GM20431 (cell line): ENCODE data around the gene DSG4.

Experiments used
- in situ Hi-C: fragments of 300-500 bp; cut with MseI, MboI; formaldehyde crosslinking; loops from one replicate; pipeline ENCODE4 v1.15.0; 2020; ENCODE audit warnings: low sequenced_read_pairs; ENCODE audit not compliant: unreplicated experiment

The DSG4 gene

GRCh38 chr18:31407649-31408048, 31.1 kb downstream of the DSG4 start:
- in situ Hi-C loops: no loop called here

GRCh38 chr18:31409276-31409675, 32.7 kb downstream of the DSG4 start:
- in situ Hi-C loops: no loop called here

GRCh38 chr18:31410716-31411483, 34.3 kb downstream of the DSG4 start:
- in situ Hi-C loops: no loop called here

- in situ Hi-C loops: no loop called here
Observed at GRCh38 chr18:31413137-31413536, 36.6 kb downstream of the DSG4 start.

DNA sequence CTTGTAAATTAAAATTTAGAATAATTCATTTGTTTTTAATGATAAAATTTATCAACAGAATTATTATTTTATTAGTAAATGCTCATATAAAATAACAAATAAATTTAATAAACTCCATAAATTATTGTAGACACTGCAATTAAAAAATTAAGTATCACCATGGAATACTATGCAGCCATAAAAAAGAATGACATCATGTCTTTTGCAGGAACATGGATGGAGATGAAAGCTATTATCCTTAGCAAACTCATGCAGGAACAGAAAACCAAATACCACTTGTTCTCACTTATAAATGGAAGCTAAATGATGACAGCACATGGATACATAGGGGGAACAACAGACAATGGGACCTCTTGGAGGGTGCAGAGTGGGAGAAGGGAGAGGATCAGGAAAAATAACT, 41.3 kb downstream of the DSG4 start:
- in situ Hi-C loops: no loop called here

DNA sequence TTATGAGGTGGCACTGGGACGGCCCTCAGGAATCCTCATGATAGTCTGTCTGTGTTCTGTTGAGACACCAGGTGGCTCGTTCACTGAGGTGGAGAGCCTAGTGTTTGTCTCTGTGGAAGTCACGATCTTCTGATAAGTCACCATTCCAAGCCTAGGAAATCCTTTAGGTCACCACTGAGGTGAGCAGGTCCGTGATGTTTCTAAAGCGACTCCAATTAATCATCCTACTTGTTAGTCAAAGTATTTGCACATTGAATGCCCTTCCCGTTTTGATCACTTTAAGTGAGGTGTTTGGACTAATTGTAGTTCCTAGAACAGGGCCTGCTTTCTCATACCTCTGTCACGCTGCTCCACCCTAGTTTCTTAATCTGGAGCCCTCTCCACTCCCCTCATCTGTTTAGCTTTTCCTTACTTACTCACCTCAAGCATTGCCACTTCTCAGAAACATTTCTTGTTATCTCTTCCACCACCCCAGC, 42.9 kb downstream of the DSG4 start:
- in situ Hi-C loops: no loop called here

DNA sequence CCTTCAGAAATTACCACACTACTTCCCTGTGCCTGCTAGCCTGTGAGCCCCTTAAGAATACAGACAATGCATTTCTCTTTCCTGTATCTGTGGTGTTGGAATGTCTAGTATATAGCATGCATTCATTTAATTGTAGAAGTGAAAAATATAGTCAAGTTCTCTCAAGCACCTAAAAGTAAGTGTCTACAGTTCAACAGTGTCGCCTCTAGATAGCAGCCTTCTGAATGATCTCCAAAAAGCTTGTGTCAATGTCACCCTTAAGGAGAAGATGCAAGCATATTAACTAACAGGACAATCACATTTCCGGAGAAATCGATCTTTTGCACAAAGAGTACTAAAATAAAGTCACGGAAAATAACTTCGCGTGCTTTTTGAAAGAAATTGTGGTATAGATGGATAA, 43.5 kb downstream of the DSG4 start:
- in situ Hi-C loops: no loop called here

GRCh38 chr18:31420524-31420923, 43.9 kb downstream of the DSG4 start:
- in situ Hi-C loops: no loop called here

DNA sequence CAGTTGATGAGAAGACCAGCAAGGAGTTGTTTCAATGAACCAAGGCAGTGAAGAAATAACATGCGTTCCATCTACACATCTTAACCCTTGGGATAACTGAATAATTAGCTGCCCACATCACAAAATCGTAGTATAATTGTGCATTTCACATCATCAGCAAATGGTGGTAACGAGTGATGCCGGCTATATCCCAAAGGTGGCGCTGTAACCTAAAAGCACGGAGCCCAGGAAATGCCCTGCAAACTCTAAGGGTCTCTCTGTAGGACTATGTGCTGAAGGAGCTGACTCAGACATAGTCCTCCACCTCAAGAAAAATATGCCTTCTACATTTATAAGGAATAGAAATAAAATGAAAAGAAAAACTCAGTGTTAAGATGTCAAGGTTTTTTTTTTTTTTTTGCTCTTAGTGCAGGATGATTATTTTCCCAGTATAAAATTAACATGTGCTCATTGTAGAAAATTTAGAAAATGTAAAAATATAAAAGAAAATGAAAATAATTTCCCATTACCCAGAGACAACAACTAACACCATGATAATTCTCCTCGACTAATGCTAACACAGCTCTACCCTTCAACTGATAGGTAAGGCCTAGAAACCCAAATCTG, 47.9 kb downstream of the DSG4 start:
- in situ Hi-C loops: no loop called here

DNA sequence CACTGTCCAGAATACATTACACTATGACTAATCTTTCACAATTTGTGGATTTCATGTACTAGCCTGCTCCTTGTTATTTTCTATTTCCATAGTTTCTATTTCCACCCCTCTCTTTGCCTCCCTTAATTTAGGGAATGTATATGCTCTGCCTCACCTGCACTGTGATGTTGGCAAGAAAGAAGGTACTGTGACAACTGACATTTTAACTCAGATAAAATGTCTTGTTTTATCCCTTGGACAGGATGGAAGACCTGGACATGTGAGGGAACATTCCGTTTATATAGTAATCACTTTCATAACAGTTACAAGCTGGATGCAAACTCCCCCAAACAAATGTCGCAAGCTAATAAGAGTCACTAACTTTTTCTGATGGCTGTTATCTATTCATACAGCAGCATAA, 49.4 kb downstream of the DSG4 start:
- in situ Hi-C loops: no loop called here

DNA sequence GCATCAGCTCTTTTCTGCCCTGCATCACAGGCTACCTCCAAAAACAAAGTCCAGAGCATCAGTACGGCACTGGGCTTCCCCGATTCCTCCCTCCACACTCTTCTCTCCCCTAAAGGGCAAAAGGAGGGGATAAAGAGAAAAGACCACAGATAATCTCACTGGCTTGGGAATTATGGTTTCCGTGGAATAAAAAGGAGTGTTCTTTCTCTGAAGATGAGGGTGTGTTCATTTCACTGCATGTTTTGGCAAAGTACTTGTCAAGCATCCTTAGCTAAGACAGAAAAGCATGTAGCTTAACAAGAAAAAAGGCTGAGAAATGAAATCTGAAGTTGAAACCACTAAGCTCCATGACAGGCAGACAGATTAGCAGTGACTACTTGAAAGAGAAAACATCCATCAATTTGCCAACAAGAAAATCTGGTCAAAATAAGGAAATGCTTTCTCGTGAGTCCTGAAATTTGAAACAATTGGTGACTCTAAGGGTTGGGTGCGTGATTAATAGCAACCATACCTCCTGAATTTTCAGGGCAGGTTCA, 50.4 kb downstream of the DSG4 start:
- in situ Hi-C loops: no loop called here

- in situ Hi-C loops: no loop called here
Observed at GRCh38 chr18:31428211-31428610, 51.6 kb downstream of the DSG4 start.

- in situ Hi-C loops: no loop called here
Observed at GRCh38 chr18:31429623-31430022, 53.0 kb downstream of the DSG4 start.

GRCh38 chr18:31430072-31430471, 53.5 kb downstream of the DSG4 start:
- in situ Hi-C loops: no loop called here

- in situ Hi-C loops: no loop called here
Observed at GRCh38 chr18:31430554-31430953, 54.0 kb downstream of the DSG4 start.

DNA sequence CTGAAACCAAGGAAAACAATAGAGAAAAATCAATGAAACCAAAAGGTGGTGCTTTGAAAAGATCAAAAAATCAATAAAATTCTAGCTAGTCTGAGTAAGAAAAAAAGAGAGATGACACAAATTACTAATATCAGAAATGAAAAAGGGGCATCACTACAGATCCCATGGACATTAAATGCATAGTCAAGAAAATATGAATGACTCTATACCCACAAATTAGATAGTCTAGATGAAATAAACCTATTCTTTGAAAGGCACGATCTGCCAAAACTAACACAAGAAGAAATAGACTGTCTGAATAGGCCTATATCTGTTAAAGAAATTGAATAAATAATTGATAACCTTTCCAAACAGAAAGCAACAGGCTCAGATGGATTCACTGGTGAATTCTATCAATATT, 55.7 kb downstream of the DSG4 start:
- in situ Hi-C loops: no loop called here

GRCh38 chr18:31436825-31437224, 60.2 kb downstream of the DSG4 start:
- in situ Hi-C loops: no loop called here

DNA sequence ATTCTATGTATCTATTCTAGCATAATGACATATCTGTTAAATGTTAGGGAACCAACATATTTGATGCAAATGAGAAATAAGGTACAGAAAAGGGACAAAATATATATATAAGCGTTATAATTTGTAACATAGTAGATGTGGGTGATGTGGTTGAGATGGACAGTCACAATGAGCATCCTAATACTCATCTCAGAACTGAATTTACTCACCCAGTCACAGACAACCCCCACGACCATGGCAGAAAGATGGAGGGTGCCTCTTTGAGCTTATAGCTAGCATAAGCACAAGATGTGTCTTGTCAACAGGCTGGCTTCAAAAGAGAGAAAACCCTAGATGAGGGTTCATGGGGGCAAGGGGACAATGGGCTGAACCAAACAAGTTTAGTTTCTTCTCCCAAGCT, 61.8 kb downstream of the DSG4 start:
- in situ Hi-C loops: no loop called here

- in situ Hi-C loops: no loop called here
Observed at GRCh38 chr18:31439807-31440325, 63.3 kb downstream of the DSG4 start.

GRCh38 chr18:31440787-31441186, 64.2 kb downstream of the DSG4 start:
- in situ Hi-C loops: no loop called here

DNA sequence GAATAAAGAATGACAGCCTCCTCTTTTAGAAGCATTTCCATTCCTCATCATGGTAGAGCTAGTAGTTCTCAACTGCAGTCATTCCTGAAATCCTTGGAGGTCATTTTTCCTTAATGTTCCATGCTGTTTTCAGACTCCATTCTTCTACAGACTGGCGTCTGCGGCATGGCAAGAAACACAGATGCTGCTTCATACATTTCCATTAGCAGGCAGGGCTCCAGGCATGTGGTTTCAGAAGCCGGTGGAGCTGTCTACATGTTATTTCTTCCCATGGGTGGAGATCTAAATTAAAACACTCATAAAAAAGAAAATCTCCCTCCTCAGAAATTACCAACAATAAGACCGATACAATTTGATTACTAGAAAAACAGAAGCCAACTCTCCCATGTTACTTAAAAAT, 64.9 kb downstream of the DSG4 start:
- in situ Hi-C loops: no loop called here
